Common myeloid progenitor, CD34-positive (primary cell): Measurements from ENCODE around the gene CAB39L.

Source experiments
- CTCF ChIA-PET: fragments of 350-600 bp; sonication (Branson Sonifier 250); formaldehyde crosslinking; loops from one replicate; lab custom pipeline; 2021; ENCODE audit warnings: antibody characterized with exemption; lab: Charles Lee
- POLR2A ChIA-PET: fragments of 350-600 bp; sonication (Branson Sonifier 250); formaldehyde crosslinking; loops from one replicate; lab custom pipeline; 2021; ENCODE audit warnings: antibody characterized with exemption; lab: Charles Lee
- DNase-seq, 3 donors: peaks; one replicate each; pipeline versions ENCODE4 v3.0.0 to v3.0.0-alpha.2; 2013
- H3K27ac ChIP-seq, 2 experiments: 1 replicate in 1 of 2; 2 replicates in 1 of 2; pipeline ENCODE4 v1.7.0; 2013; ENCODE audit warnings: inconsistent platforms in 2 of 2, low read length in 2 of 2, mild to moderate bottlenecking in 2 of 2, low read depth in 1 of 2, moderate library complexity in 1 of 2; ENCODE audit not compliant: severe bottlenecking in 2 of 2, insufficient read depth in 1 of 2, poor library complexity in 1 of 2
- H3K27me3 ChIP-seq, 5 experiments: replicated peaks in 2 of 5; 1 replicate in 3 of 5; 2 replicates in 2 of 5; pipeline versions ENCODE4 v1.6.1 to v1.7.0; 2013; ENCODE audit warnings: low read length in 4 of 5, mild to moderate bottlenecking in 2 of 5, moderate library complexity in 2 of 5, inconsistent platforms in 1 of 5; ENCODE audit not compliant: insufficient read depth in 5 of 5, control insufficient read depth in 4 of 5
- H3K36me3 ChIP-seq, 4 experiments: 1 replicate in 2 of 4; 2 replicates in 2 of 4; pipeline versions ENCODE4 v1.6.1 to v1.7.0; 2013; ENCODE audit warnings: low read length in 3 of 4, control low read depth in 1 of 4, mild to moderate bottlenecking in 1 of 4; ENCODE audit not compliant: control insufficient read depth in 4 of 4, insufficient read depth in 4 of 4
- H3K4me1 ChIP-seq, 4 experiments: 1 replicate in 3 of 4; 2 replicates in 1 of 4; pipeline versions ENCODE4 v1.6.1 to v1.7.1; 2013; ENCODE audit warnings: low read length in 3 of 4, mild to moderate bottlenecking in 3 of 4, control low read depth in 1 of 4, inconsistent platforms in 1 of 4, moderate library complexity in 1 of 4; ENCODE audit not compliant: control insufficient read depth in 4 of 4, insufficient read depth in 4 of 4; ENCODE audit errors: control extremely low read depth in 1 of 4
- H3K4me3 ChIP-seq, 7 experiments: 1 replicate in 4 of 7; 2 replicates in 3 of 7; pipeline versions ENCODE4 v1.5.1 to v1.7.0; 2013; ENCODE audit warnings: mild to moderate bottlenecking in 7 of 7, low read length in 6 of 7, moderate library complexity in 6 of 7, inconsistent platforms in 2 of 7, low read depth in 2 of 7, control low read depth in 1 of 7; ENCODE audit not compliant: insufficient read depth in 4 of 7, control insufficient read depth in 1 of 7; ENCODE audit errors: extremely low read depth in 1 of 7
- H3K9me3 ChIP-seq, 5 experiments: 1 replicate in 4 of 5; 2 replicates in 1 of 5; pipeline versions ENCODE4 v1.6.1 to v1.7.1; 2013; ENCODE audit warnings: low read length in 4 of 5, mild to moderate bottlenecking in 2 of 5, inconsistent platforms in 1 of 5, low read depth in 1 of 5, moderate library complexity in 1 of 5; ENCODE audit not compliant: control insufficient read depth in 4 of 5, insufficient read depth in 2 of 5; ENCODE audit errors: control extremely low read depth in 1 of 5
- WGBS: methylation state at CpG from one replicate; pipeline ENCODE4 v1.1.5; 2013; ENCODE audit not compliant: insufficient coverage; 5-methylcytosine and 5-hydroxymethylcytosine counted together

CAB39L gene

DNA sequence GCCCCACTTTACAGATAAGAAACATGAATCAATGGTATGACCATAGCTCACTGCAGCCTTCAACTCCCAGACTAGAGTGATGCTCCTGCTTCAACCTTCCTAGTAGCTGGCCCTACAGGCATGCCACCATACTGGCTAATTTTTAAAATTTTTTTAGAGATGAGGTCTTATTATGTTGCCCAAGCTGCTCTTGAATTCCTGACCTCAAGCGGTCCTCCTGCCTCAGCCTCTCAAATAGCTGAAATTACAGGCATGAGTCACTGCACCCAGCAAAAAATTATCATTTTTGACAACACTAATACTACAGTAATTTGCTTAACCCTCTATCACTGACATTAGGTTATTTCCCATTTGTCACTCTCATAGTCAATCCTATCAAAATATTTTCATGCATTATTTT is 14.7 kb downstream of the CAB39L start:
- Histone ChIP-seq H3K27me3 (no peaks in the 10 kb centered on the region), H3K36me3 (no peaks in the 10 kb centered on the region), H3K4me3 (no peak overlapping the region), H3K9me3 (no peaks in the 10 kb centered on the region), H3K4me1 (peaks cover 0 to 8% (median 3%) of the 10 kb centered on the region in 4 experiments), H3K27ac (no peak overlapping the region)
- peak in 1 of 3 donors; percentile 17 for DNase-seq
- WGBS = 86% methylated on average over 1 of the region's 1 CpG
- CTCF ChIA-PET = interaction anchor here (2.0 kb wide), 1 partner anchor 8 kb away, joined by 7 read pairs; no protein-coding TSS in a partner anchor
- POLR2A ChIA-PET = no interaction called here

DNA sequence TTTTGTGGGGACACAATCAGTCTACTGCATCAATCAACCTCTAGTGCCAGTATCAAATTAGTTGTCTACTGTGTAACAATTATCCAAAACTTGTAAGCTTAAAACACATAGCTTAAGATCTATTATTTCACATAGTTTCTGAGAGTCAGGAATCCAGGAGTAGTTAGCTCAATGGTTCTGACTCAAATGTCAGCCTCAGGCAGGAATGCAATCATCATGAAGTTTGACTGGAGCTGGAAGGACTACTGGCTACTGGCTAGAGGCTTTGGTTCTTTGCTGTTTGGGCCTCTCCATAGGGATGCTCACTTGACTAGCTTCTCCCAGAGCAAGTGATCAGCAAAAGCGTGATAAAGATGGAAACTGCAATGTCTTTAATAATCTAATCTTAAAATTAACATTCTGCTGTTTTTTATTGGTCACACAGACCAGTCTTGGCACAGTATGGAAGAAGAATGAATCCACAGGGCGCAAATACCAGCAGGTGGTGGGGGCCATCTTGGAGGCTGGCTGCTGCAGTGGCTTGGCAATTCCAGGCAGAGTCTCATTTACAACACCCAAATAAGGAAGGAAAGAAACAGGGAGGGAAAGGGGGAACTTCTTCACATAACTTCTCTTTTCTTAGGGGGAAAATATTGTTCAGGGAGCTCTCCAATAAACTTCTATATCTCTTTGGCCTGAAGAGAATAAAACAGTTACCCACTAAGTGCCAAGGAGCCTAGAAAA is 15.7 kb downstream of the CAB39L start:
- WGBS = 86% methylated on average over 1 of the region's 2 CpGs
- CTCF ChIA-PET = interaction anchor here (0.9 to 2.0 kb wide), 3 partner anchors 9 to 133 kb away, joined by 3 to 7 read pairs (median 3); no protein-coding TSS in a partner anchor

DNA sequence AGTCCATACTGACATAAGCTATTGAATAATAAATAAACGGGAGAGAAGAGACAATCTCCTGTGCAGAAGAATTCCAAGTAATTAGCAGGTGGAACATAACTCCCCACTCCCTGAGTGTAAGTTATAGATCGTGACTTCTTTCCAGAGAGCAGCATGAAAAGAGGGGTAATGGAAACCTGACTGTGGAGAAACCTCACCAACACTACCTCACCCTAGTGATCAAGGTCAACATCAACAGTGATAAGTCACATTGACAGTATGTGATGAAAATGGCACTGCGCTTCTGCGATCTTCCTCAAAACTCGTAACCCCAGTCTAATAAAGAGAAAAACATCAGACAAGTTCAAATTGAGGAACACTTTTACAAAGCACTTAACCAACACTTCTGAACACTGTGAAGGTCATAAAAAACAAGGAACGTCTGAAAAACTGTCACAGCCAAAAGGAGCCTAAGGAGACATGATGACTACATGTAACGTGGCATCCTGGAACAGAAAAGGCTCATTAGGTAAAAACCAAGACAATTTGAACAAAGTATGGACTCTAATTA is 19.8 kb downstream of the CAB39L start:
- H3K4me3 ChIP-seq = no peak overlapping the region
- no peak overlapping the region for H3K27ac ChIP-seq
- no peak for DNase-seq
- peaks cover 0 to 8% (median 3%) of the 10 kb centered on the region in 4 experiments for H3K4me1 ChIP-seq
- 100% methylated on average over 2 of the region's 7 CpGs for WGBS
- no peaks in the 10 kb centered on the region for H3K27me3 ChIP-seq
- CTCF ChIA-PET = no interaction called here
- no peaks in the 10 kb centered on the region for H3K36me3 ChIP-seq
- POLR2A ChIA-PET = no interaction called here
- H3K9me3 ChIP-seq = no peaks in the 10 kb centered on the region

More for the DNA sequence above, 15.7 kb downstream of the CAB39L start:
- peaks cover 0 to 8% (median 3%) of the 10 kb centered on the region in 4 experiments for H3K4me1 ChIP-seq
- no peak overlapping the region for H3K27ac ChIP-seq
- no peaks in the 10 kb centered on the region for H3K36me3 ChIP-seq
- H3K4me3 ChIP-seq = no peak overlapping the region
- DNase-seq = peak in 2 of 3 donors; percentile 36 to 46
- H3K27me3 ChIP-seq = no peaks in the 10 kb centered on the region
- POLR2A ChIA-PET = no interaction called here
- no peaks in the 10 kb centered on the region for H3K9me3 ChIP-seq

DNA sequence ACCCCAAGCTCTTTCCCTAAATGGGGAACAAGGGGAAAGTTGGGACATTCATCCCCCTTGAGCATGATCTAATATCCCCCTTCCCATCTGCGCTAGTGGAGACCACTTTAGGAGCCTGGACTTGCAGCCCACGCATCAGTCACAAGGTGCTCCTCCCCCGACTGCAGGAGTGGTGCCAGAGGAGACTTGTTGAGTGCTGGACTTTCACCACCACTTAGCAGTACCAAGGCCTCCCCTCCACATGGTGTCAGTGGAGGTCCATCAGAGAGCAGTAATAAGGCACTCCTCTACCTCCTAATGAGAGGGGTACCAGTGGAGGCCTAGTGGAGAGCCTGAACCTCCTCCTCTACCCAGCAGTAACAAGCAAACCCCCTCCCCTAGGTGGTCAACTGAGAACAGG is 22.5 kb downstream of the CAB39L start:
- Histone ChIP-seq H3K9me3 (no peaks in the 10 kb centered on the region), H3K4me3 (no peak overlapping the region), H3K27me3 (no peaks in the 10 kb centered on the region), H3K36me3 (no peaks in the 10 kb centered on the region), H3K4me1 (peaks cover 0 to 10% (median 1%) of the 10 kb centered on the region in 4 experiments), H3K27ac (no peak overlapping the region)
- peak in 2 of 3 donors; percentile 18 to 23 for DNase-seq
- POLR2A ChIA-PET = no interaction called here
- CTCF ChIA-PET = interaction anchor here (1.1 kb wide), 1 partner anchor 16 kb away, joined by 6 read pairs; no protein-coding TSS in a partner anchor
- 100% methylated on average over 3 of the region's 3 CpGs for WGBS

DNA sequence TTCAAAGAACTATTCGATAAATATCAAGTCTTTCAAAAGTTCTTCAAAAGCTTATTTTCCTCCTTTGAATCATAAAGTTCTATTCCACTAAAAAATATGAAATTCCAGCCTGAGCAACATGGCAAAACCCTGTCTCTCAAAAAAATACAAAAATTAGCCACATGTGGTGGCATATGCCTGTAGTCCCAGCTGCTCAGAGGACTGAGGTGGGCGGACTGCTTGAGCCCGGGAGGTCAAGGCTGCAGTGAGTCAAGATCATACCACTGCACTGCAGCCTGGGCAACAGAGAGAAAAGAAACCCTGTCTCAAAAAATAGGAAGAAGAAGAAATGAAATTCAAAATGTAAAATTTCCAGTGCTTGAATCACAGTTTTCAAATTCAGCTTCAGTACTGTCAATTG is 24.6 kb downstream of the CAB39L start:
- WGBS = 94% methylated on average over 3 of the region's 3 CpGs
- no peak overlapping the region for H3K4me3 ChIP-seq
- no peak overlapping the region for H3K27ac ChIP-seq
- H3K9me3 ChIP-seq = no peaks in the 10 kb centered on the region
- ChIA-PET CTCF (interaction anchor here (1.0 kb wide), 1 partner anchor 179 kb away, joined by 3 read pairs; no protein-coding TSS in a partner anchor), POLR2A (no interaction called here)
- no peak for DNase-seq
- H3K36me3 ChIP-seq = no peaks in the 10 kb centered on the region
- no peaks in the 10 kb centered on the region for H3K27me3 ChIP-seq
- peaks cover 0 to 10% (median 1%) of the 10 kb centered on the region in 4 experiments for H3K4me1 ChIP-seq

DNA sequence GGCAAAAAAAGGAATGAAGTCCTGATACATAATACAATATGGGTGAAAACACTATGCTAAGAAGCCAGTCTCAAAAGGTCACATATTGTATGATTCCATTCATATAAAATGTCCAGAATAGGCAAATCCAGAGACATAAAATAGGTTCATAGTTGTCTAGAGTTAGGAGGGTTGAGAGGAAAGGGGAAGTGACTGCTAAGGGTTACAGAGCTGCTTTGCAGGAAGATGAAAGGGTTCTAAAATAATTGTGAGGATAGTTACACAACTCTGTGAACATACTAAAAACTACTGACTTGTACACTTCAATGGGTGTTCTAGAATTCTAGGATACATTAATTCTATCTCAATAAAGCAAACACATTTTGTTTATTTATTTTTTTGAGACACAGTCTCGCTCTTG is 25.7 kb downstream of the CAB39L start:
- Histone ChIP-seq H3K36me3 (no peaks in the 10 kb centered on the region), H3K4me1 (peaks cover 0 to 10% (median 1%) of the 10 kb centered on the region in 4 experiments), H3K9me3 (no peaks in the 10 kb centered on the region), H3K27me3 (no peaks in the 10 kb centered on the region), H3K4me3 (no peak overlapping the region), H3K27ac (no peak overlapping the region)
- POLR2A ChIA-PET = no interaction called here
- WGBS = 100% methylated on average over 1 of the region's 1 CpG
- peak in 2 of 3 donors; percentile 46 to 59 for DNase-seq
- CTCF ChIA-PET = no interaction called here

DNA sequence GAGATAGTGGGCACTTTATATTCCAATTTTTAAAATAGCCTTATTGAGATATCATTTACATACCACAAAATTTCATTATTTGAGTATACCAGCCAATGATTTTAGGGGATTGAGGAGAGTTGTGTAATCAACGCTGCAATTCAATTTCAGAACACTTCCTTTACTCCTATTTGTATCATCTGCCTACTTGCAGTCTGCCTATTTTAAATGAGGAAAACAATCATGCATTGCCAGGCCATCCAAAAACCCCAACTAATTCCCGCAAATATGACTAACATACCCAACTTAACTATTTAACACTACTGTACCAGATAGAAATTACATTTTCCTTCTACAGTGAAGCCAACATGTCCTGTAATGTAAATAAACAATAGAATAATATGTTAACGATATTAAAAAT is 26.7 kb downstream of the CAB39L start:
- Histone ChIP-seq H3K27me3 (no peaks in the 10 kb centered on the region), H3K9me3 (no peaks in the 10 kb centered on the region), H3K4me3 (no peak overlapping the region), H3K4me1 (peaks cover 0 to 10% (median 1%) of the 10 kb centered on the region in 4 experiments), H3K36me3 (no peaks in the 10 kb centered on the region), H3K27ac (no peak overlapping the region)
- no peak for DNase-seq
- 100% methylated on average over 1 of the region's 3 CpGs for WGBS
- CTCF ChIA-PET = no interaction called here
- POLR2A ChIA-PET = interaction anchor here (0.6 kb wide), 1 partner anchor 95 kb away, joined by 3 read pairs; no protein-coding TSS in a partner anchor
